Naive thymus-derived CD8-positive, alpha-beta T cell (primary cell): ENCODE results near the gene MACROD2. TPM values are rescaled to one million over a fixed set of nuclear protein-coding genes. Genes with fewer than 3 reads are reported as not detected.

Experiments
- ATAC-seq, 2 donors: fragments of 150-1000 bp; cut with Tn5 transposase in 1 of 2; sonication (Bioruptor Pico), chemical (Tn5 transposase) in 1 of 2; 1 replicate in 1 of 2; 2 replicates in 1 of 2; pipeline ENCODE4 v1.10.0; 2021; ENCODE audit warnings: mild to moderate bottlenecking in 2 of 2, moderate library complexity in 2 of 2
- POLR2A ChIA-PET: fragments of 350-600 bp; sonication (Branson Sonifier 250); formaldehyde crosslinking; loops from one replicate; lab custom pipeline; 2021; ENCODE audit warnings: antibody characterized with exemption; lab: Charles Lee
- DNase-seq, 10 donors: peaks; one replicate each; pipeline versions ENCODE4 v3.0.0 to v3.0.0-alpha.2; 2020 to 2022
- H3K27ac Mint-ChIP-seq, 10 donors: one replicate each; pipeline ENCODE4 v1.8.0; 2020 to 2022; ENCODE audit warnings: mild to moderate bottlenecking in 10 of 10, mixed read lengths in 10 of 10, moderate library complexity in 4 of 10, inconsistent platforms in 1 of 10
- H3K27me3 Mint-ChIP-seq, 5 donors: one replicate each; pipeline ENCODE4 v1.8.0; 2021 to 2022; ENCODE audit warnings: mixed read lengths in 5 of 5
- H3K36me3 Mint-ChIP-seq, 3 donors: one replicate each; pipeline ENCODE4 v1.8.0; 2020 to 2022; ENCODE audit warnings: mixed read lengths in 3 of 3, mild to moderate bottlenecking in 2 of 3, inconsistent platforms in 1 of 3
- H3K4me1 Mint-ChIP-seq, 4 donors: one replicate each; pipeline ENCODE4 v1.8.0; 2021 to 2022; ENCODE audit warnings: mixed read lengths in 4 of 4
- H3K4me3 Mint-ChIP-seq, 10 donors: one replicate each; pipeline ENCODE4 v1.8.0; 2020 to 2022; ENCODE audit warnings: mild to moderate bottlenecking in 10 of 10, mixed read lengths in 10 of 10, moderate library complexity in 6 of 10, inconsistent platforms in 1 of 10
- H3K9me3 Mint-ChIP-seq, 9 donors: one replicate each; pipeline ENCODE4 v1.8.0; 2020 to 2022; ENCODE audit warnings: mixed read lengths in 9 of 9, mild to moderate bottlenecking in 3 of 9, inconsistent platforms in 1 of 9, moderate library complexity in 1 of 9
- polyA plus RNA-seq, 3 donors: library from polyadenylated mRNA; unstranded; fragments of 300-500 nt; fragmentation: Illumina TruSeq; gene quantifications; one replicate each; pipeline ENCODE4 v1.2.3, GENCODE V29; 2021
- total RNA-seq, 8 experiments: library from RNA in 2 of 8; stranded (reverse) in 2 of 8; gene quantifications; one replicate each; pipeline ENCODE4 v1.2.3 and lab custom pipeline; 2021 to 2026

The MACROD2 gene
- total and polyA plus RNA-seq, 5 experiments from 2014 or later, result 0.18 to 1.1 (median 0.60) TPM; not detected in 2

GRCh38 chr20:14667226-14667625 lies 671.9 kb downstream of the MACROD2 start:
- H3K9me3 Mint-ChIP-seq, result peaks cover 0 to 4% (median 0%) of the 10 kb centered on the region in 9 donors
- DNase-seq (no peak), ATAC-seq (no peak)
- H3K27ac Mint-ChIP-seq, result no peak overlapping the region
- no peaks in the 10 kb centered on the region for H3K4me1 Mint-ChIP-seq
- H3K36me3 Mint-ChIP-seq, result no peaks in the 10 kb centered on the region
- no peaks in the 10 kb centered on the region for H3K27me3 Mint-ChIP-seq
- H3K4me3 Mint-ChIP-seq, result no peak overlapping the region
- POLR2A ChIA-PET, result no interaction called here

GRCh38 chr20:14672066-14672465 lies 676.8 kb downstream of the MACROD2 start:
- H3K4me1 Mint-ChIP-seq, result no peaks in the 10 kb centered on the region
- no peak for ATAC-seq
- POLR2A ChIA-PET, result no interaction called here
- H3K4me3 Mint-ChIP-seq, result no peak overlapping the region
- H3K27ac Mint-ChIP-seq, result no peak overlapping the region
- H3K36me3 Mint-ChIP-seq, result no peaks in the 10 kb centered on the region
- no peaks in the 10 kb centered on the region for H3K27me3 Mint-ChIP-seq
- DNase-seq, result no peak
- peaks cover 0 to 17% (median 2%) of the 10 kb centered on the region in 9 donors for H3K9me3 Mint-ChIP-seq

GRCh38 chr20:14673164-14673563 lies 677.8 kb downstream of the MACROD2 start:
- Mint-ChIP-seq H3K27me3 (no peaks in the 10 kb centered on the region), H3K9me3 (peaks cover 0 to 17% (median 2%) of the 10 kb centered on the region in 9 donors), H3K36me3 (no peaks in the 10 kb centered on the region), H3K4me1 (no peaks in the 10 kb centered on the region), H3K4me3 (no peak overlapping the region), H3K27ac (no peak overlapping the region)
- POLR2A ChIA-PET, result no interaction called here
- DNase-seq, result no peak
- no peak for ATAC-seq

GRCh38 chr20:14677455-14677854 lies 682.1 kb downstream of the MACROD2 start:
- Mint-ChIP-seq H3K4me1 (no peaks in the 10 kb centered on the region), H3K4me3 (no peak overlapping the region), H3K9me3 (peaks cover 0 to 39% (median 5%) of the 10 kb centered on the region in 9 donors), H3K27ac (no peak overlapping the region), H3K36me3 (no peaks in the 10 kb centered on the region), H3K27me3 (no peaks in the 10 kb centered on the region)
- ATAC-seq (no peak), DNase-seq (no peak)
- POLR2A ChIA-PET, result no interaction called here

- POLR2A ChIA-PET, result no interaction called here
Observed at GRCh38 chr20:14685183-14685582, 689.9 kb downstream of the MACROD2 start.

GRCh38 chr20:14687313-14687712 lies 692.0 kb downstream of the MACROD2 start:
- peaks cover 0 to 28% (median 1%) of the 10 kb centered on the region in 9 donors for H3K9me3 Mint-ChIP-seq
- H3K27me3 Mint-ChIP-seq, result no peaks in the 10 kb centered on the region

More at GRCh38 chr20:14685183-14685582, 689.9 kb downstream of the MACROD2 start:
- Mint-ChIP-seq H3K27me3 (no peaks in the 10 kb centered on the region), H3K27ac (no peak overlapping the region), H3K4me1 (no peaks in the 10 kb centered on the region), H3K4me3 (no peak overlapping the region), H3K9me3 (peaks cover 0 to 34% (median 2%) of the 10 kb centered on the region in 9 donors), H3K36me3 (no peaks in the 10 kb centered on the region)
- DNase-seq, result no peak
- ATAC-seq, result no peak

GRCh38 chr20:14688005-14688404 lies 692.7 kb downstream of the MACROD2 start:
- peaks cover 0 to 28% (median 1%) of the 10 kb centered on the region in 9 donors for H3K9me3 Mint-ChIP-seq
- DNase-seq (no peak), ATAC-seq (no peak)
- no peaks in the 10 kb centered on the region for H3K36me3 Mint-ChIP-seq
- H3K4me1 Mint-ChIP-seq, result no peaks in the 10 kb centered on the region
- POLR2A ChIA-PET, result no interaction called here
- H3K27ac Mint-ChIP-seq, result no peak overlapping the region
- H3K4me3 Mint-ChIP-seq, result no peak overlapping the region
- H3K27me3 Mint-ChIP-seq, result no peaks in the 10 kb centered on the region

More at GRCh38 chr20:14687313-14687712, 692.0 kb downstream of the MACROD2 start:
- H3K4me3 Mint-ChIP-seq, result no peak overlapping the region
- no peaks in the 10 kb centered on the region for H3K4me1 Mint-ChIP-seq
- no peak overlapping the region for H3K27ac Mint-ChIP-seq
- H3K36me3 Mint-ChIP-seq, result no peaks in the 10 kb centered on the region
- POLR2A ChIA-PET, result no interaction called here
- no peak for ATAC-seq
- no peak for DNase-seq

GRCh38 chr20:14691994-14692393 lies 696.7 kb downstream of the MACROD2 start:
- H3K4me3 Mint-ChIP-seq, result no peak overlapping the region
- no peaks in the 10 kb centered on the region for H3K27me3 Mint-ChIP-seq
- POLR2A ChIA-PET, result no interaction called here
- H3K4me1 Mint-ChIP-seq, result no peaks in the 10 kb centered on the region
- no peaks in the 10 kb centered on the region for H3K36me3 Mint-ChIP-seq
- no peak overlapping the region for H3K27ac Mint-ChIP-seq
- H3K9me3 Mint-ChIP-seq, result peaks cover 0 to 13% (median 0%) of the 10 kb centered on the region in 9 donors
- ATAC-seq, result no peak
- DNase-seq, result no peak

- no peak overlapping the region for H3K27ac Mint-ChIP-seq
Observed at GRCh38 chr20:14696478-14696877, 701.2 kb downstream of the MACROD2 start.

GRCh38 chr20:14696937-14697336 lies 701.6 kb downstream of the MACROD2 start:
- Mint-ChIP-seq H3K9me3 (peaks cover 0 to 4% (median 0%) of the 10 kb centered on the region in 9 donors), H3K4me3 (no peak overlapping the region), H3K27ac (no peak overlapping the region), H3K27me3 (no peaks in the 10 kb centered on the region), H3K36me3 (no peaks in the 10 kb centered on the region), H3K4me1 (no peaks in the 10 kb centered on the region)
- POLR2A ChIA-PET, result no interaction called here
- ATAC-seq, result no peak
- no peak for DNase-seq

More at GRCh38 chr20:14696478-14696877, 701.2 kb downstream of the MACROD2 start:
- no peaks in the 10 kb centered on the region for H3K4me1 Mint-ChIP-seq
- no peaks in the 10 kb centered on the region for H3K36me3 Mint-ChIP-seq
- H3K9me3 Mint-ChIP-seq, result peaks cover 0 to 4% (median 0%) of the 10 kb centered on the region in 9 donors
- POLR2A ChIA-PET, result no interaction called here
- no peak overlapping the region for H3K4me3 Mint-ChIP-seq
- no peak for DNase-seq
- no peak for ATAC-seq
- H3K27me3 Mint-ChIP-seq, result no peaks in the 10 kb centered on the region

GRCh38 chr20:14698125-14698524 lies 702.8 kb downstream of the MACROD2 start:
- Mint-ChIP-seq H3K4me3 (no peak overlapping the region), H3K27ac (no peak overlapping the region), H3K27me3 (no peaks in the 10 kb centered on the region), H3K4me1 (no peaks in the 10 kb centered on the region), H3K9me3 (peaks cover 0 to 4% (median 2%) of the 10 kb centered on the region in 9 donors), H3K36me3 (no peaks in the 10 kb centered on the region)
- ATAC-seq, result no peak
- POLR2A ChIA-PET, result no interaction called here
- no peak for DNase-seq

- POLR2A ChIA-PET, result no interaction called here
- H3K4me3 Mint-ChIP-seq, result no peak overlapping the region
- no peak overlapping the region for H3K27ac Mint-ChIP-seq
- H3K4me1 Mint-ChIP-seq, result no peaks in the 10 kb centered on the region
- peaks cover 0 to 4% (median 2%) of the 10 kb centered on the region in 9 donors for H3K9me3 Mint-ChIP-seq
- ATAC-seq (no peak), DNase-seq (no peak)
- H3K36me3 Mint-ChIP-seq, result no peaks in the 10 kb centered on the region
- H3K27me3 Mint-ChIP-seq, result no peaks in the 10 kb centered on the region
Observed at GRCh38 chr20:14698605-14699373, 703.5 kb downstream of the MACROD2 start.

- Mint-ChIP-seq H3K4me3 (no peak overlapping the region), H3K27ac (no peak overlapping the region), H3K27me3 (no peaks in the 10 kb centered on the region), H3K4me1 (no peaks in the 10 kb centered on the region), H3K9me3 (peaks cover 0 to 5% (median 2%) of the 10 kb centered on the region in 9 donors), H3K36me3 (no peaks in the 10 kb centered on the region)
- no peak for ATAC-seq
- no peak for DNase-seq
- POLR2A ChIA-PET, result no interaction called here
Observed at GRCh38 chr20:14700639-14700960, 705.3 kb downstream of the MACROD2 start.

GRCh38 chr20:14701326-14701725 lies 706.0 kb downstream of the MACROD2 start:
- H3K27me3 Mint-ChIP-seq, result no peaks in the 10 kb centered on the region
- H3K27ac Mint-ChIP-seq, result no peak overlapping the region
- peaks cover 0 to 5% (median 2%) of the 10 kb centered on the region in 9 donors for H3K9me3 Mint-ChIP-seq
- H3K4me1 Mint-ChIP-seq, result no peaks in the 10 kb centered on the region
- ATAC-seq (no peak), DNase-seq (no peak)
- POLR2A ChIA-PET, result no interaction called here
- no peak overlapping the region for H3K4me3 Mint-ChIP-seq
- H3K36me3 Mint-ChIP-seq, result no peaks in the 10 kb centered on the region
